NCI-H446 (cell line): ENCODE data around the gene UPP2.

Source experiments
- DNase-seq, 2 experiments: peaks; one replicate each; lab custom pipeline; 2025; lab: John Stamatoyannopoulos, UW

Gene UPP2

GRCh38 chr2:158112992-158113391 lies 11.3 kb downstream of the UPP2 start:
- DNase-seq, result no peak

GRCh38 chr2:158113741-158114295 lies 12.1 kb downstream of the UPP2 start:
- DNase-seq, result no peak

GRCh38 chr2:158114516-158114915 lies 12.8 kb downstream of the UPP2 start:
- DNase-seq, result no peak

- DNase-seq, result no peak
Observed at GRCh38 chr2:158115202-158115767, 13.6 kb downstream of the UPP2 start.

GRCh38 chr2:158116936-158117335 lies 15.3 kb downstream of the UPP2 start:
- DNase-seq, result no peak

- DNase-seq, result no peak
Observed at GRCh38 chr2:158120102-158120501, 18.4 kb downstream of the UPP2 start.

GRCh38 chr2:158120664-158121641 lies 19.3 kb downstream of the UPP2 start:
- DNase-seq, result no peak

GRCh38 chr2:158124896-158125295 lies 23.2 kb downstream of the UPP2 start:
- no peak for DNase-seq

- DNase-seq, result no peak
Observed at GRCh38 chr2:158125756-158126498, 24.3 kb downstream of the UPP2 start.

GRCh38 chr2:158127380-158127804 lies 25.7 kb downstream of the UPP2 start:
- DNase-seq, result no peak

- DNase-seq, result no peak
Observed at GRCh38 chr2:158128168-158128973, 26.7 kb downstream of the UPP2 start.

GRCh38 chr2:158129037-158129436 lies 27.4 kb downstream of the UPP2 start:
- no peak for DNase-seq

- no peak for DNase-seq
Observed at GRCh38 chr2:158130832-158131473, 29.3 kb downstream of the UPP2 start.

GRCh38 chr2:158131483-158131912 lies 29.8 kb downstream of the UPP2 start:
- no peak for DNase-seq

GRCh38 chr2:158131919-158132566 lies 30.4 kb downstream of the UPP2 start:
- DNase-seq, result no peak

- no peak for DNase-seq
Observed at GRCh38 chr2:158134055-158134454, 32.4 kb downstream of the UPP2 start.

GRCh38 chr2:158134655-158135054 lies 33.0 kb downstream of the UPP2 start:
- DNase-seq, result no peak

- DNase-seq, result no peak
Observed at GRCh38 chr2:158135096-158135495, 33.4 kb downstream of the UPP2 start.

GRCh38 chr2:158138255-158138654 lies 36.6 kb downstream of the UPP2 start:
- DNase-seq, result no peak

GRCh38 chr2:158140201-158140600 lies 38.5 kb downstream of the UPP2 start:
- no peak for DNase-seq
